Osteoblast (primary cell): Measurements from ENCODE around the gene SLC6A13. TPM values are rescaled to one million over a fixed set of nuclear protein-coding genes. Genes with fewer than 3 reads are reported as not detected.

ENCODE experiments used
- DNase-seq: peaks from one replicate; pipeline ENCODE4 v3.0.0; 2011; ENCODE audit warnings: low spot score, mixed read lengths; ENCODE audit not compliant: insufficient read length; ENCODE audit errors: missing footprints
- H2AFZ ChIP-seq: 2 replicates; pipeline ENCODE4 v1.6.0; 2011; ENCODE audit warnings: mild to moderate bottlenecking, low read length
- H3K27ac ChIP-seq: 2 replicates; pipeline ENCODE4 v1.5.1; 2011; ENCODE audit warnings: mild to moderate bottlenecking, low read depth, low read length, moderate library complexity
- H3K27me3 ChIP-seq: 2 replicates; pipeline ENCODE4 v1.6.0; 2012; ENCODE audit warnings: mild to moderate bottlenecking, control low read depth, inconsistent platforms, low read length, moderate library complexity; ENCODE audit not compliant: insufficient read depth
- H3K36me3 ChIP-seq: 2 replicates; pipeline ENCODE4 v1.5.1; 2011; ENCODE audit warnings: mild to moderate bottlenecking, low read length, control low read depth, moderate library complexity; ENCODE audit not compliant: insufficient read depth
- H3K4me1 ChIP-seq: 2 replicates; pipeline ENCODE4 v1.5.1; 2011; ENCODE audit warnings: mild to moderate bottlenecking, low read length, control low read depth, moderate library complexity; ENCODE audit not compliant: insufficient read depth
- H3K4me2 ChIP-seq: 2 replicates; pipeline ENCODE4 v1.6.0; 2011; ENCODE audit warnings: mild to moderate bottlenecking, low read length; ENCODE audit not compliant: insufficient read depth
- H3K4me3 ChIP-seq: fragments of 200-600 bp; sonication (generic); 3 replicates; pipeline ENCODE4 v1.5.1; 2012; ENCODE audit warnings: mild to moderate bottlenecking, low read length, inconsistent platforms; ENCODE audit not compliant: insufficient read depth
- H3K79me2 ChIP-seq: 2 replicates; pipeline ENCODE4 v1.6.0; 2012; ENCODE audit warnings: mild to moderate bottlenecking, low read length, control low read depth, inconsistent platforms; ENCODE audit not compliant: insufficient read depth
- H3K9me3 ChIP-seq: 2 replicates; pipeline ENCODE4 v1.5.1; 2011; ENCODE audit warnings: low read depth, low read length, control low read depth
- H4K20me1 ChIP-seq: 2 replicates; pipeline ENCODE4 v1.6.0; 2012; ENCODE audit warnings: mild to moderate bottlenecking, low read length, control low read depth; ENCODE audit not compliant: insufficient read depth
- total RNA-seq: library from RNA; depleted of rRNA; stranded (reverse); fragments of >200 nt; gene quantifications from 2 replicates; pipeline ENCODE4 v1.2.3, GENCODE V29; 2012
- TF ChIP-seq, protein P1 (sequence below): IDR thresholded peaks from 2 replicates; pipeline ENCODE4 v1.5.1; 2011; ENCODE audit warnings: mild to moderate bottlenecking, low read depth, low read length, moderate library complexity; ENCODE audit errors: extremely low read depth

The SLC6A13 gene
- total RNA-seq, 1 donor = not detected

DNA sequence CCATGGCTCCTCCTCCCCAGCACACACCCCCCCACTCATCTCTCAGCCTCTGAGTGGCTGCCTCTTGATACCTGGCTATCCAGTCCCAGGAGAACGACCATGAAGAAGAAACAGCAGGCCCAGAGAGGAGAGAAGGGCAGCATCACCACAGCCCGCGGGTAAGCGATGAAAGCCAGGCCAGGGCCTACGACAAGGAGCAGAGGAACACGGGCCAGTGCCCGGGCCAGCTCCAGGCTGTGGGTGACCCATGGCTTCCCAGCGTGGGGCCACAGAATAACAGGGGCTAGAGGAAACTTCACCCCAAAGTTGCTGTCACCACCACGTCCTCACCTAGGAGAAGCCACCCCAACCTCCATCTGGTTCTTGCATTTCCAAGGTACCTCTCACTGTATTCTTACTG, 38.3 kb downstream of the SLC6A13 start:
- Histone ChIP-seq H3K9me3 (no peaks in the 10 kb centered on the region), H2AFZ (no peak overlapping the region), H3K4me2 (no peak overlapping the region), H3K27me3 (peaks cover 26% of the 10 kb centered on the region), H3K4me1 (no peaks in the 10 kb centered on the region), H3K4me3 (no peak overlapping the region), H3K79me2 (no peaks in the 10 kb centered on the region), H3K36me3 (no peaks in the 10 kb centered on the region), H3K27ac (no peak overlapping the region), H4K20me1 (no peaks in the 10 kb centered on the region)
- DNase-seq = no peak
- TF ChIP-seq, protein P1, sequence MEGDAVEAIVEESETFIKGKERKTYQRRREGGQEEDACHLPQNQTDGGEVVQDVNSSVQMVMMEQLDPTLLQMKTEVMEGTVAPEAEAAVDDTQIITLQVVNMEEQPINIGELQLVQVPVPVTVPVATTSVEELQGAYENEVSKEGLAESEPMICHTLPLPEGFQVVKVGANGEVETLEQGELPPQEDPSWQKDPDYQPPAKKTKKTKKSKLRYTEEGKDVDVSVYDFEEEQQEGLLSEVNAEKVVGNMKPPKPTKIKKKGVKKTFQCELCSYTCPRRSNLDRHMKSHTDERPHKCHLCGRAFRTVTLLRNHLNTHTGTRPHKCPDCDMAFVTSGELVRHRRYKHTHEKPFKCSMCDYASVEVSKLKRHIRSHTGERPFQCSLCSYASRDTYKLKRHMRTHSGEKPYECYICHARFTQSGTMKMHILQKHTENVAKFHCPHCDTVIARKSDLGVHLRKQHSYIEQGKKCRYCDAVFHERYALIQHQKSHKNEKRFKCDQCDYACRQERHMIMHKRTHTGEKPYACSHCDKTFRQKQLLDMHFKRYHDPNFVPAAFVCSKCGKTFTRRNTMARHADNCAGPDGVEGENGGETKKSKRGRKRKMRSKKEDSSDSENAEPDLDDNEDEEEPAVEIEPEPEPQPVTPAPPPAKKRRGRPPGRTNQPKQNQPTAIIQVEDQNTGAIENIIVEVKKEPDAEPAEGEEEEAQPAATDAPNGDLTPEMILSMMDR = no peak

DNA sequence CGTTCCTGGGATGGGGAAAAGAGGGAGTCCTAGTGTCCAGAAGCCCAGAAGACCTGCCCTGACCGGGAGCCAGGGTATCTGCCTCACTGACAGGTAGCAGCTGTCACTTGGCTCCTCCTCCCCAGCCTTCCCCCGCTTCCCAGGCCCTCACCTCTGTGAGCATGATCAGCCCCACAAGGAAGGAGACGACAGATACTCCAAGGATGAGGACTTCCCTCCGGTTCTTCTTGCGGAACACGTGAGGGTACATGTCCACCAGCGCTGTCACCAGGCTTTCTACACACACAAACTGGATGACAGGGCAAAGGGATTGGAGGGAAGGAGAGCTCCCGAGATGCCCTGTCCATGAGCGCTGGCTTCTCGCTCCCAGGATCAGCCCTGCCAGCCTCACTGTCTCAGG, 38.8 kb downstream of the SLC6A13 start:
- no peaks in the 10 kb centered on the region for H3K36me3 ChIP-seq
- H3K4me1 ChIP-seq = no peaks in the 10 kb centered on the region
- no peak for DNase-seq
- peaks cover 21% of the 10 kb centered on the region for H3K27me3 ChIP-seq
- TF ChIP-seq, protein P1 = no peak
- H3K9me3 ChIP-seq = no peaks in the 10 kb centered on the region
- H4K20me1 ChIP-seq = no peaks in the 10 kb centered on the region
- H3K79me2 ChIP-seq = no peaks in the 10 kb centered on the region
- no peak overlapping the region for H3K4me3 ChIP-seq
- H2AFZ ChIP-seq = no peak overlapping the region
- no peak overlapping the region for H3K27ac ChIP-seq
- H3K4me2 ChIP-seq = no peak overlapping the region

DNA sequence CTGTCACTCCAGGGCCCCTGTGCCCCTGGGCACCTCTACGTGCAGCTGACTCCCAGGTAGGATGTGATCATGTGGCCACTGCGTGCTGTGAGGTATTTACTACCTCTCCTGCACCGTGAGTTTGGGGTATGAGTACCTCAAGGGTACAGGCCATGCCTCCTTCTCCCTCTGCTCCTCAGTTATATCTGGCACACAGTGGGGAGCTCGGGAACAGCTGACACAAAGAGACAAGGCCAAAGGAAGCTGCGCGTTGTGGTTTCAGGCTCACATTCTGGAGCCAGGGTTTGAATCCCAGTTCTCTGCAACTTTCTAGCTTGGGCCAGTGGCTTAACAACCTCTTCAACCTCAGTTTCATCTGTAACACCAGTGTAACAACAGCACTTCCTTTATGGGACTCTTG, 40.9 kb downstream of the SLC6A13 start:
- TF ChIP-seq, protein P1 = no peak
- Histone ChIP-seq H3K4me3 (no peak overlapping the region), H3K9me3 (no peaks in the 10 kb centered on the region), H2AFZ (no peak overlapping the region), H3K27me3 (peaks cover 11% of the 10 kb centered on the region), H4K20me1 (no peaks in the 10 kb centered on the region), H3K4me1 (no peaks in the 10 kb centered on the region), H3K36me3 (no peaks in the 10 kb centered on the region), H3K79me2 (no peaks in the 10 kb centered on the region), H3K4me2 (no peak overlapping the region), H3K27ac (no peak overlapping the region)
- no peak for DNase-seq

DNA sequence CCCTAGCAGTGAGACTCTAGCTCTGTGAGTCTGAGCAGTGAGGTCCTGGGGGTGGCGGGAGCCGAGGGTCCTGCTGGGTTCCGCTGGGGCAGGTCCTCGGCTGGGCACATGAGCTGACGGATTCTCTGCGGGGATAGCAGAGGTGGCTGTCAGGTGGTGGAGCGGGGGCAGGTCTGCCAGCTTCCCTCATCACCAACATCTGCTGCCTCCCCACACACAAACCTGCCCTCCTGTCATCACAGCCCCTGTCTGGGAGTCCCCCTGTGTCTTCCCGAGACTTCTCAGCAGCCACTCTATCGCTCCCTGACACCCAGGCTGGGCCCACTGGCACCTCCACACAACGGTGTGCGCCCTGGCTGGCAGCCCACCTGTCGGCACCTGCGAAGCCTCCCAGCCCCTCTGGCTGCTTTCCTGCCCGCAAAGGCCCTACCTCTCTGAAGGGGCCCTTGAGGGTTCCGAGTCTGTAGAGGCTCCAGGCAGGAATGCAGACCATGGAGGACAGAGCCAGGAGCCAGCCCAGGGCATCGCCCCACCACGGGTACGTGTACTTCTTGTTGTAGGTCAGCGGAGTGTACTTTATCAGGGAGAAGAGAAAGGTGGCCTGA, 41.6 kb downstream of the SLC6A13 start:
- TF ChIP-seq, protein P1 = no peak
- no peaks in the 10 kb centered on the region for H3K36me3 ChIP-seq
- H3K4me3 ChIP-seq = no peak overlapping the region
- no peaks in the 10 kb centered on the region for H4K20me1 ChIP-seq
- no peaks in the 10 kb centered on the region for H3K9me3 ChIP-seq
- peaks cover 11% of the 10 kb centered on the region for H3K27me3 ChIP-seq
- no peak overlapping the region for H3K4me2 ChIP-seq
- no peak overlapping the region for H2AFZ ChIP-seq
- H3K79me2 ChIP-seq = no peaks in the 10 kb centered on the region
- peak; percentile 15 for DNase-seq
- no peak overlapping the region for H3K27ac ChIP-seq
- no peaks in the 10 kb centered on the region for H3K4me1 ChIP-seq
